Activated CD4-positive, alpha-beta T cell treated with anti-CD3 and anti-CD28 coated beads, Interleukin-2, amount 50 U/mL, for 48 hours (primary cell): Measurements from ENCODE around the gene DHX9.
"Not testable (repeated sequence)": the region's sequence is repeated elsewhere in the genome, so short reads cannot be mapped to it uniquely, and the experiment has no call there.

ENCODE experiments used
- DNase-seq, 2 experiments: peaks; one replicate each; pipeline ENCODE4 v3.0.0-alpha.2; 2020

Gene DHX9

DNA sequence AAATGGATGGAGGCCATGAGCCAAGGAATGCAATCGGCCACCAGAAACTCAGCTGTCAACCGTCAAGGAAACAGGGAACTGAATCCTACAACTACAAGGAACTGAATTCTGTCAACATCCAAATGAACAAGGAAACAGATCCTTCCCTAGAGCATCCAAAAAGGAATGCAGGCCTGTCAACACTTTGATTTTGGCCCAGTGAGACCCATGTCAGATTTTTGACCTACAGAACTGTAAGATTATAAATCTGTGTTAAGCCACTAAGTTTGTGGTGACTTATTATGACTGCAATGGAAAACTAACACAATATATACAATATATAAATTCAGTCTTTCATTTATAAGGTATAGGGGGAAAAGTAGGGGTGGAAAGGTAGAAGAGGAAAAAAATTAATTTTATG lies 58.5 kb downstream of the DHX9 start:
- no peak for DNase-seq

DNA sequence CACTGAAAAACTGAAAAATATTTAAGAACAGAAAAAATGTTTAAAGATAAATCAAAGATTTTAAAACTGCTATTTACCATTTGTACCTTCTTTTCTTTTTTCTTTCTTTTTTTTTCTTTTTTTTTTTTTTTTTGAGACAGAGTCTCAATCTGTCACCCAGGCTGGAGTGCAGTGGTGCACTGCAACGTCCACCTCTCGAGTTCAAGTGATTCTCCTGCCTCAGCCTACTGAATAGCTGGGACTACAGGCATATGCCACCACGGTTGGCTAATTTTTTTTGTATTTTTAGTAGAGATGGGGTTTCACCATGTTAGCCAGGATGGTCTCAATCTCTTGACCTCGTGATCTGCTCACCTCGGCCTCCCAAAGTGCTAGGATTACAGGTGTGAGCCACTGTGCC lies 62.8 kb downstream of the DHX9 start:
- not testable (repeated sequence) for DNase-seq

DNA sequence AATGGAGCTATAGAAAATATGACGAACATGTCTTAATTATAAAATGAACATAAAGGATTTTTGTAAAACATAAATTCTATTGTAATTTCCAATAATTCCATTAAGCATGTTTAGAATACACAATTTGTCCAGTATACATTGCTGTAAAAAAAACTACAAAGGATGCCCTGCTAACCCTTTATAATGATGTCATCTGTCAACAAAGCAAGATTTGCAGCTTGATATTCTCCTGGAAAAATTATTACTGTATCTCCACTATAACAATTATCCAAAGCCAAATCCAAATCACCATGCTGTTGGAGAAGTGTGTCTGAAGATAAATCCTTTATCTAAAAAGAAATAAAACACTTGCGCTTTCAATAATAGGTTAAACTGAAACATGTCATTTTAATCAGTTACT lies 66.2 kb downstream of the DHX9 start:
- no peak for DNase-seq

DNA sequence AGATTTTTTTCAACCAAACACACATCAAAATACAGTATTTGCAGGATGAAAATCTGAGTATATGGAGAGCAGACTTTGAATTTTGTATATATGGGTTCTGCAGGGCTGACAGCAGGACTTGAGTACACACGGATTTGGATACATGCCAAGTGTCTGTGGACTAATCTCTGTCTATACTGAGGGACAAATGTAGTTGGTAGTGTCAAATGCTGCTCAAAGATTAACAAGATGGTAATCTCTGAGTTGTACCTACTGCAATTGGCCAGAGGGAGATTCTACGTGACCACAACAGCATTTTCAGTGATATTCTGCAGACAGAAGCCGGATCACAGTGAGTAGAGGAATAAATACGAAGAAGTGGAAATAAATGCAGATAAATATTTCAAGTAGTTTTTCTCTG lies 70.4 kb downstream of the DHX9 start:
- DNase-seq = no peak

DNA sequence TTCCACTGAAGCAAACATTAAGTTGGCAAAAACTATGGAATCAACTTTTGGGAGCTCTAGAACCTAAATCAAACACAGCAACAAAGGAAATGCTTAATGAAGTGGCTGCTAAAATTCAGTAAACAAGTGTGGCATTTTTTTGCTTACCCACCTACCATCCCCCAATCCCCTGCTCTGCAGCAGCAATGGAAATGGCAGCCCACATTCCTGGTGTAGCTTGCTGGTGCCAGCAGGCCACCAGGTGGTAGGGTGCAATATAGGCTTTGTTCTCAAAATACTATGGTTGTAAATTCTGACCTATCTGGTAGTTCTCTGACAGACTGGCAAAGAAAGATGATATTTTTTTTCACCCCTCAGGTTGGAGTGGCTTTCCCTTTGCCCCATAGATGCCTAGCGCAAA lies 71.0 kb downstream of the DHX9 start:
- no peak for DNase-seq

DNA sequence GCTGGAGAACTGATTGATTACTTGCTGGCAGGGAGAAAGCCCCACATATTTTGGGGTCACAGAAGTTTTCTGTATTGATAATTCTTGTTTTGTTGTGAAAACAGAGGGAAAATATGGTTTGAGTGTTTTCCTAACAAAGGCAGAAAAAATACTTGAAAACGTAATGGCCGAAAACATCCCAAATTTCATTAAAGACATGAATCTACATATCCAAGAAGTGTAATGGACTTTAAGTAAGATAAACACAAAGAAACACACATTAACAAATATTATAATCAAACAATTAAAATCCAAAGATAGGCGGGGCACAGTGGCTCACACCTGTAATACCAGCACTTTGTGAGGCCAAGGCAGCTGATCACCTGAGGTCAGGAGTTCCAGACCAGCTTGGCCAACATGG lies 74.3 kb downstream of the DHX9 start:
- no peak for DNase-seq

DNA sequence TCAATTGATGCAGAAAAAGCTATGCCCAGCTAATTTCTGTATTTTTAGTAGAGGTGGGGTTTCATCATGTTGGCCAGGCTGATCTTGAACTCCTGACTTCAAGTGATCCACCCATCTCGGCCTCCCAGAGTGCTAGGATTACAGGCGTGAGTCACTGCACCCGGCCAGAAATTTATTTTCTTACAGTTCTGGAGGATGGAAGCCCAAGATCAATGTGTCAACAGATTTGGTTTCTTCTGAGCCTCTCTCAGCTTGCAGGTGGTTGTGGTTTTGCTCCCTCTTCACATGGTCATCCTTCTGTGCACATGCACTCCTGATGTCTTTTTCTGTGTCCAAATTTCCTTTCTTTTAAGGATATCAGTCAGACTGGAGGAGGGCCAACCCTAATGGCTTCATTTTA lies 78.2 kb downstream of the DHX9 start:
- no peak for DNase-seq

DNA sequence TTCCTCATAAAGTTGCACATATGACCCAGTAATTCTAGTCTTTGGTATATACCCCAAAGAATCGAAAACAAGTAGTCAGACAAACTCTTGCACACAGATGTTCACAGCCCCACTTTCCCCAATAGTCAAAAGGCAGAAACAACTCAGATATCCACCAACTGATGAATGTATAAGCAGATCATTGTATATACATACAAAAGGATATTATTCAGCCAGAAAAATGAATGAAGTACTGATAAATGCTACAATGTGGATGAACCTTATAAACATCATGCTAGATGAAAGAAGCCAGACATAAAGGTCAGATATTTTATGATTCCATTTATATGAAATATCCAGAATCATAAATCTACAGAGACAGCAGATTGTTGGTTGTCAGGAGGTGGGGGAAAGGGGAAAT lies 86.5 kb downstream of the DHX9 start:
- no peak for DNase-seq

DNA sequence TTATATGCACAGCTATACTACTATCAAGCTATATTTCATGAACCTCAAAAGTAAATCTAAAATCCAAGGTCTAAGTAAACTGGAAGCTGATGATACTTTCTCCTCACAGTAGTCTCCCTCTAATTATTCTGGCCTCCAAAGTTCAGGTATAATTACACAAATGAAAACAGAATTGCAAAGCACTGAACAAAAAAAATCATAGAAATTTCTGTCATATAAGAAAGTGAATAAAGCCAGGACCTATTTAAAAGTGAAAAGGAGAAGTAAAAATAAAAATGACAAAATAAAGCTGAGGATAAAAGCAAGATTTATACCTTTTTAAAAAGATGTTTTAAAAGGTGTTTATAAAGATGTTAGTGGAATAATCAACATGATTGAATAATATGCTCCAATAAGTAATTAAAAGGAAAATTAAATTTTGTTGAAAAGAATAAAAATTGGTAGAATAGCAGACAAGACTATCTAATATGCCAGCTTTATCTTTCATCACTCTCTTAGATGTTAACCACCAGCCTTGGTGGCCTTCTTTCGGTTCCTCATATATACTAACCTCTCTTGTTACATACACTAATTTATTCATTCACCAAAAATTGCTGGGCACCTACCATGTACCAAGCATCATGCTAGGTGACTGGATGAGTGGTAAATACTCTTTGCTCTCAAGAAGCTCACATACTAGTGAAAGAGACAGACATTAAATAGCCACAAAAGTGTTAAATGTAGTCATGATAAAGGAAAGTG lies 88.7 kb downstream of the DHX9 start:
- DNase-seq = no peak

DNA sequence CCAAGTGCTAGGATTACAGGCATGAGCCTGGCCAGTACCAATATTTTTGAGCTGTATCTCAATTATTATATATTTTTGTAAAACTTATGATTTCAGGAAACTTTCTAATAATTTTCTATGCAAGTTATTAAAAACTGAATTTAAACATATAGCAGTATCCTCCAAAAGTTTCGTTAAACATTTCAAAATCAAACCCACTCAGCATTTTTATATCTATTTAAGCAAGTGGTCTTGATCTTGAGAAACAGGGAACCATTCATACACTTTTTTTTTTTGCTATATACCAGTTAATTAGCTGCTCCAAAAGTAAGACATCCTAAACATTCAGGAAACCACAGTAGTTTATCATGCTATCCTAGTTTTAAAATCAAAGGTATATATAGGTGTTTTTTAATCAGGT lies 91.8 kb downstream of the DHX9 start:
- no peak for DNase-seq

DNA sequence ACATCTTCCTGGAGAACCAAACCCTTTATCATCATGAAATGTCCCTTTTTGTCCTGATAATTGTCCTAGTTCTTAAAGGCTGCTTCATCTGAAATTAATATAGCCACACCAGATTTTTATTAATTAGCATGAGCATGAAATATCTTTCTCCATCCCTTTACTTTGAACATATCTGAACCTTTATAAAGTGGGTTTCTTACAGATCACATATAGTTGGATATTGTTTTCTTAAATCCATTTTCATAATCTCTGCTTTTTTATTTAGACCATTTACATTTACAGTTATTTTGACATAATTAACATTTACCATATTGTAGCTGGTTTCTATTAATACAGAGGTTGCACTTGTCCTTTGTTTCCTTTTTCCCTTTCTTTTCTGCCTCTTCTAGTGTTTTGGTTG lies 96.6 kb downstream of the DHX9 start:
- DNase-seq = no peak
